Effector memory CD4-positive, alpha-beta T cell (primary cell): Measurements from ENCODE around the gene KLK3.

ENCODE experiments used
- DNase-seq, 3 donors: peaks; one replicate each; pipeline ENCODE4 v3.0.0-alpha.2; 2020
- H3K27ac ChIP-seq: 2 replicates; pipeline ENCODE4 v1.7.0; 2013; ENCODE audit warnings: mild to moderate bottlenecking, low read length, moderate library complexity; ENCODE audit not compliant: insufficient read depth, poor library complexity, severe bottlenecking
- H3K27me3 ChIP-seq: replicated peaks from 2 replicates; pipeline ENCODE4 v1.7.0; 2013; ENCODE audit warnings: mild to moderate bottlenecking, low read length; ENCODE audit not compliant: insufficient read depth, control insufficient read depth, poor library complexity, severe bottlenecking
- H3K36me3 ChIP-seq: 2 replicates; pipeline ENCODE4 v1.7.0; 2013; ENCODE audit warnings: mild to moderate bottlenecking, low read length, moderate library complexity; ENCODE audit not compliant: control insufficient read depth, insufficient read depth
- H3K4me1 ChIP-seq: 2 replicates; pipeline ENCODE4 v1.7.0; 2013; ENCODE audit warnings: low read length, mild to moderate bottlenecking; ENCODE audit not compliant: control insufficient read depth, insufficient read depth, poor library complexity, severe bottlenecking
- H3K4me3 ChIP-seq: 2 replicates; pipeline ENCODE4 v1.7.0; 2013; ENCODE audit warnings: low read length, low read depth, mild to moderate bottlenecking; ENCODE audit not compliant: insufficient read depth, poor library complexity, severe bottlenecking
- H3K9me3 ChIP-seq: 2 replicates; pipeline ENCODE4 v1.7.0; 2013; ENCODE audit warnings: mild to moderate bottlenecking, low read length, moderate library complexity; ENCODE audit not compliant: control insufficient read depth

KLK3 gene

DNA sequence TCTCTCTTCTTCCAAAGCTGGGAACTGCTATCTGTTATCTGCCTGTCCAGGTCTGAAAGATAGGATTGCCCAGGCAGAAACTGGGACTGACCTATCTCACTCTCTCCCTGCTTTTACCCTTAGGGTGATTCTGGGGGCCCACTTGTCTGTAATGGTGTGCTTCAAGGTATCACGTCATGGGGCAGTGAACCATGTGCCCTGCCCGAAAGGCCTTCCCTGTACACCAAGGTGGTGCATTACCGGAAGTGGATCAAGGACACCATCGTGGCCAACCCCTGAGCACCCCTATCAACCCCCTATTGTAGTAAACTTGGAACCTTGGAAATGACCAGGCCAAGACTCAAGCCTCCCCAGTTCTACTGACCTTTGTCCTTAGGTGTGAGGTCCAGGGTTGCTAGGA lies 5.1 kb downstream of the KLK3 start:
- Histone ChIP-seq H3K4me1 (no peaks in the 10 kb centered on the region), H3K36me3 (no peaks in the 10 kb centered on the region), H3K27ac (no peak overlapping the region), H3K27me3 (no peaks in the 10 kb centered on the region), H3K4me3 (no peak overlapping the region), H3K9me3 (no peaks in the 10 kb centered on the region)
- no peak for DNase-seq

DNA sequence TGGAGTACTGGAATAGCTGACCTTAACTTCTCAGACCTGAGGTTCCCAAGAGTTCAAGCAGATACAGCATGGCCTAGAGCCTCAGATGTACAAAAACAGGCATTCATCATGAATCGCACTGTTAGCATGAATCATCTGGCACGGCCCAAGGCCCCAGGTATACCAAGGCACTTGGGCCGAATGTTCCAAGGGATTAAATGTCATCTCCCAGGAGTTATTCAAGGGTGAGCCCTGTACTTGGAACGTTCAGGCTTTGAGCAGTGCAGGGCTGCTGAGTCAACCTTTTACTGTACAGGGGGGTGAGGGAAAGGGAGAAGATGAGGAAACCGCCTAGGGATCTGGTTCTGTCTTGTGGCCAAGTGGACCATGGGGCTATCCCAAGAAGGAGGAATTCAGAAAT lies 6.3 kb downstream of the KLK3 start:
- H3K4me3 ChIP-seq = no peak overlapping the region
- H3K9me3 ChIP-seq = no peaks in the 10 kb centered on the region
- H3K27ac ChIP-seq = no peak overlapping the region
- H3K4me1 ChIP-seq = no peaks in the 10 kb centered on the region
- no peaks in the 10 kb centered on the region for H3K36me3 ChIP-seq
- no peaks in the 10 kb centered on the region for H3K27me3 ChIP-seq
- DNase-seq = no peak

DNA sequence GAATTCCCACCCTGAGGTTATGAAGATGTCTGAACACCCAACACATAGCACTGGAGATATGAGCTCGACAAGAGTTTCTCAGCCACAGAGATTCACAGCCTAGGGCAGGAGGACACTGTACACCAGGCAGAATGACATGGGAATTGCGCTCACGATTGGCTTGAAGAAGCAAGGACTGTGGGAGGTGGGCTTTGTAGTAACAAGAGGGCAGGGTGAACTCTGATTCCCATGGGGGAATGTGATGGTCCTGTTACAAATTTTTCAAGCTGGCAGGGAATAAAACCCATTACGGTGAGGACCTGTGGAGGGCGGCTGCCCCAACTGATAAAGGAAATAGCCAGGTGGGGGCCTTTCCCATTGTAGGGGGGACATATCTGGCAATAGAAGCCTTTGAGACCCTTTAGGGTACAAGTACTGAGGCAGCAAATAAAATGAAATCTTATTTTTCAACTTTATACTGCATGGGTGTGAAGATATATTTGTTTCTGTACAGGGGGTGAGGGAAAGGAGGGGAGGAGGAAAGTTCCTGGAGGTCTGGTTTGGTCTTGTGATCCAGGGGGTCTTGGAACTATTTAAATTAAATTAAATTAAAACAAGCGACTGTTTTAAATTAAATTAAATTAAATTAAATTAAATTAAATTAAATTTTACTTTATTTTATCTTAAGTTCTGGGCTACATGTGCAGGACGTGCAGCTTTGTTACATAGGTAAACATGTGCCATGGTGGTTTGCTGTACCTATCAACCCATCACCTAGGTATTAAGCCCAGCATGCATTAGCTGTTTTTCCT lies 7.0 kb downstream of the KLK3 start:
- Histone ChIP-seq H3K27ac (no peak overlapping the region), H3K27me3 (no peaks in the 10 kb centered on the region), H3K9me3 (no peaks in the 10 kb centered on the region), H3K36me3 (no peaks in the 10 kb centered on the region), H3K4me1 (no peaks in the 10 kb centered on the region), H3K4me3 (no peak overlapping the region)
- DNase-seq = no peak

DNA sequence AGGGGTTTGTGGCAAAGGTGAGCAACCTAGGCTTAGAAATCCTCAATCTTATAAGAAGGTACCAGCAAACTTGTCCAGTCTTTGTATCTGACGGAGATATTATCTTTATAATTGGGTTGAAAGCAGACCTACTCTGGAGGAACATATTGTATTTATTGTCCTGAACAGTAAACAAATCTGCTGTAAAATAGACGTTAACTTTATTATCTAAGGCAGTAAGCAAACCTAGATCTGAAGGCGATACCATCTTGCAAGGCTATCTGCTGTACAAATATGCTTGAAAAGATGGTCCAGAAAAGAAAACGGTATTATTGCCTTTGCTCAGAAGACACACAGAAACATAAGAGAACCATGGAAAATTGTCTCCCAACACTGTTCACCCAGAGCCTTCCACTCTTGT lies 14.8 kb downstream of the KLK3 start:
- no peak for DNase-seq
- H3K4me3 ChIP-seq = no peak overlapping the region
- H3K36me3 ChIP-seq = no peaks in the 10 kb centered on the region
- H3K4me1 ChIP-seq = no peaks in the 10 kb centered on the region
- H3K27me3 ChIP-seq = peaks cover under 1% of the 10 kb centered on the region
- H3K27ac ChIP-seq = no peak overlapping the region
- no peaks in the 10 kb centered on the region for H3K9me3 ChIP-seq

DNA sequence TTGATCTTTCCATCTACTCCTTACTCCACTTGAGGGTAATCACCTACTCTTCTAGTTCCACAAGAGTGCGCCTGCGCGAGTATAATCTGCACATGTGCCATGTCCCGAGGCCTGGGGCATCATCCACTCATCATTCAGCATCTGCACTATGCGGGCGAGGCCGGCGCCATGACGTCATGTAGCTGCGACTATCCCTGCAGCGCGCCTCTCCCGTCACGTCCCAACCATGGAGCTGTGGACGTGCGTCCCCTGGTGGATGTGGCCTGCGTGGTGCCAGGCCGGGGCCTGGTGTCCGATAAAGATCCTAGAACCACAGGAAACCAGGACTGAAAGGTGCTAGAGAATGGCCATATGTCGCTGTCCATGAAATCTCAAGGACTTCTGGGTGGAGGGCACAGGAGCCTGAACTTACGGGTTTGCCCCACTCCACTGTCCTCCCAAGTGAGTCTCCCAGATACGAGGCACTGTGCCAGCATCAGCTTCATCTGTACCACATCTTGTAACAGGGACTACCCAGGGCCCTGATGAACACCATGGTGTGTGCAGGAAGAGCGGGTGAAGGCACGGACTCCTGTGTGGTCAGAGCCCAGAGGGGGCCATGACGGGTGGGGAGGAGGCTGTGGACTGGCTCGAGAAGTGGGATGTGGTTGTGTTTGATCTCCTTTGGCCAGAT lies 15.8 kb downstream of the KLK3 start:
- H3K4me3 ChIP-seq = no peak overlapping the region
- no peaks in the 10 kb centered on the region for H3K9me3 ChIP-seq
- H3K27ac ChIP-seq = no peak overlapping the region
- H3K27me3 ChIP-seq = peaks cover 6% of the 10 kb centered on the region
- H3K4me1 ChIP-seq = no peaks in the 10 kb centered on the region
- DNase-seq = no peak
- H3K36me3 ChIP-seq = no peaks in the 10 kb centered on the region

DNA sequence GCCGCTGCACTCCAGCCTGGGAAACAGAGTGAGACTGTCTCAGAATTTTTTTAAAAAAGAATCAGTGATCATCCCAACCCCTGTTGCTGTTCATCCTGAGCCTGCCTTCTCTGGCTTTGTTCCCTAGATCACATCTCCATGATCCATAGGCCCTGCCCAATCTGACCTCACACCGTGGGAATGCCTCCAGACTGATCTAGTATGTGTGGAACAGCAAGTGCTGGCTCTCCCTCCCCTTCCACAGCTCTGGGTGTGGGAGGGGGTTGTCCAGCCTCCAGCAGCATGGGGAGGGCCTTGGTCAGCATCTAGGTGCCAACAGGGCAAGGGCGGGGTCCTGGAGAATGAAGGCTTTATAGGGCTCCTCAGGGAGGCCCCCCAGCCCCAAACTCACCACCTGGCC lies 18.3 kb downstream of the KLK3 start, which contains the start of gene KLK2:
Gene KLK2, plus strand, starts transcription at position 384 of the 400 bp plus-strand sequence. CDS start 35 bp downstream, outside the sequence.
- no peak within 1 kb of the TSS for H3K4me3 ChIP-seq
- H3K9me3 ChIP-seq = no peaks in the 10 kb centered on the region
- no peak for DNase-seq
- no peaks in the 10 kb centered on the region for H3K4me1 ChIP-seq
- H3K36me3 ChIP-seq = no peaks in the 10 kb centered on the region
- no peak within 1 kb of the TSS for H3K27ac ChIP-seq
- peaks cover 6% of the 10 kb centered on the region for H3K27me3 ChIP-seq

DNA sequence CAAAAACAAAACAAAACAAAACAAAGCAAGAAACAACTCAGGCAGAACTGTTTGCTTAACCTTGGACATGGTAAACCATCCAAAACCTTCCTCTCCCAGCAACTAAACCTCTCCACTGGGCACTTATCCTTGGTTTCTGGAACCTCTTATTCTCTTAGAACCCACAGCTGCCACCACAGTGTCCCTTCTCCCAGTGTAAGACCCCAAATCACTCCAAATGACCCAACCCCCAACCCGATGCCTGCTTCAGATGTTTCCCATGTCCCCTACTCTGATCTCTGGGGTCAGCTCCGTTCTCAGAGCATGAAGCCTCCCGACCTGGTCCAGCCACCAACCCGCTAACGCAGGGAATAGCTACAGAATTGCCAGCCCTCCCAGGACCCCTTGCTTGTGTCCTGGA lies 19.5 kb downstream of the KLK3 start:
- H3K9me3 ChIP-seq = no peaks in the 10 kb centered on the region
- DNase-seq = no peak

DNA sequence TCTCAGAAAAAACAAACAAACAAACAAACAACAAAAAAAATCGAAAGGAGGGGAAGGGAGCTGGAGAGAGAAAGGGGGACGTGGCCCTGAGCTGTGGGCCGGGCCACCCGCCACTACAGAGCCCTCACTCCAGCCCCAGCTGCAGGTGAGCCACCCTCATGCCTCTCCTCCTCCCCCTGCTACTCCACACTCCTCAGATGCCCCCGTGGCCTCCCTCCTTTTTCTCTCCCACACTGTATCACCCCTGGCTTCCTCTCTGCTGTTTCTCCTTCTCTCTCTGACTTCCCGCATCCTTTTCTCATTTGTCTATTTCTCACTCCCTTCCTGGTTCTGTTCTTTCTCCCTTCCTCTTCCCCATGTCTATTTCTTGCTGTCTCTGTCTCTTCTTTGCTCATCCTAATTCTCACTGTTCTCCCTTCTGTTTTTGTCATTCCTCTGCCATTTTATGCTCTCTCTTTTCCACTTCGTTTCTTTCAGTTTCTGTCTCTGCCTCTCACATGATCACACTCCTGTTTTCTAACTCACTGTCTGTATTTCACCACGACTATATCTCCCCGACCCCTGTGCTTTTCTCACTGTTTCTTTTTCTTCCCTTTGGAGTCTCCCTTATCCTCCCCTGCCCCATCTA lies 21.2 kb downstream of the KLK3 start:
- H3K4me1 ChIP-seq = no peaks in the 10 kb centered on the region

More for the DNA sequence above, 19.5 kb downstream of the KLK3 start:
- peaks cover 6% of the 10 kb centered on the region for H3K27me3 ChIP-seq
- no peaks in the 10 kb centered on the region for H3K36me3 ChIP-seq
- H3K4me3 ChIP-seq = no peak overlapping the region
- no peaks in the 10 kb centered on the region for H3K4me1 ChIP-seq
- no peak overlapping the region for H3K27ac ChIP-seq

DNA sequence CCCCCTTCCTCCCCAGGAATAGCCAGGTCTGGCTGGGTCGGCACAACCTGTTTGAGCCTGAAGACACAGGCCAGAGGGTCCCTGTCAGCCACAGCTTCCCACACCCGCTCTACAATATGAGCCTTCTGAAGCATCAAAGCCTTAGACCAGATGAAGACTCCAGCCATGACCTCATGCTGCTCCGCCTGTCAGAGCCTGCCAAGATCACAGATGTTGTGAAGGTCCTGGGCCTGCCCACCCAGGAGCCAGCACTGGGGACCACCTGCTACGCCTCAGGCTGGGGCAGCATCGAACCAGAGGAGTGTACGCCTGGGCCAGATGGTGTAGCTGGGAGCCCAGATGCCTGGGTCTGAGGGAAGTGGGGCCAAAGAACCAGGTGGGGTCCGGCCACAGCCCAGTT lies 21.7 kb downstream of the KLK3 start:
- H3K4me3 ChIP-seq = no peak overlapping the region
- H3K27ac ChIP-seq = no peak overlapping the region
- H3K4me1 ChIP-seq = no peaks in the 10 kb centered on the region
- peaks cover 10% of the 10 kb centered on the region for H3K27me3 ChIP-seq
- no peaks in the 10 kb centered on the region for H3K36me3 ChIP-seq
- DNase-seq = no peak
- no peaks in the 10 kb centered on the region for H3K9me3 ChIP-seq

More for the DNA sequence above, 21.2 kb downstream of the KLK3 start:
- no peak overlapping the region for H3K27ac ChIP-seq
- H3K36me3 ChIP-seq = no peaks in the 10 kb centered on the region
- H3K27me3 ChIP-seq = peaks cover 10% of the 10 kb centered on the region
- no peak overlapping the region for H3K4me3 ChIP-seq
- no peaks in the 10 kb centered on the region for H3K9me3 ChIP-seq
- no peak for DNase-seq

DNA sequence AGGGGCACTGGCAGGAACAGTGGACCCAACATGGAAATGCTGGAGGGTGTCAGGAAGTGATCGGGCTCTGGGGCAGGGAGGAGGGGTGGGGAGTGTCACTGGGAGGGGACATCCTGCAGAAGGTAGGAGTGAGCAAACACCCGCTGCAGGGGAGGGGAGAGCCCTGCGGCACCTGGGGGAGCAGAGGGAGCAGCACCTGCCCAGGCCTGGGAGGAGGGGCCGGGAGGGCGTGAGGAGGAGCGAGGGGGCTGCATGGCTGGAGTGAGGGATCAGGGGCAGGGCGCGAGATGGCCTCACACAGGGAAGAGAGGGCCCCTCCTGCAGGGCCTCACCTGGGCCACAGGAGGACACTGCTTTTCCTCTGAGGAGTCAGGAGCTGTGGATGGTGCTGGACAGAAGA lies 22.6 kb downstream of the KLK3 start:
- H3K4me1 ChIP-seq = no peaks in the 10 kb centered on the region
- H3K36me3 ChIP-seq = no peaks in the 10 kb centered on the region
- H3K27me3 ChIP-seq = peaks cover 10% of the 10 kb centered on the region
- no peaks in the 10 kb centered on the region for H3K9me3 ChIP-seq
- DNase-seq = no peak
- no peak overlapping the region for H3K4me3 ChIP-seq
- no peak overlapping the region for H3K27ac ChIP-seq
